GM21576 (cell line): ENCODE data around the gene CDC42EP3.

Source experiments
- ATAC-seq: cut with Tn5 transposase; IDR thresholded peaks from one replicate; pipeline ENCODE4 v1.9.1; 2021; ENCODE audit warnings: mild to moderate bottlenecking, moderate library complexity; ENCODE audit not compliant: unreplicated experiment

The CDC42EP3 gene

DNA sequence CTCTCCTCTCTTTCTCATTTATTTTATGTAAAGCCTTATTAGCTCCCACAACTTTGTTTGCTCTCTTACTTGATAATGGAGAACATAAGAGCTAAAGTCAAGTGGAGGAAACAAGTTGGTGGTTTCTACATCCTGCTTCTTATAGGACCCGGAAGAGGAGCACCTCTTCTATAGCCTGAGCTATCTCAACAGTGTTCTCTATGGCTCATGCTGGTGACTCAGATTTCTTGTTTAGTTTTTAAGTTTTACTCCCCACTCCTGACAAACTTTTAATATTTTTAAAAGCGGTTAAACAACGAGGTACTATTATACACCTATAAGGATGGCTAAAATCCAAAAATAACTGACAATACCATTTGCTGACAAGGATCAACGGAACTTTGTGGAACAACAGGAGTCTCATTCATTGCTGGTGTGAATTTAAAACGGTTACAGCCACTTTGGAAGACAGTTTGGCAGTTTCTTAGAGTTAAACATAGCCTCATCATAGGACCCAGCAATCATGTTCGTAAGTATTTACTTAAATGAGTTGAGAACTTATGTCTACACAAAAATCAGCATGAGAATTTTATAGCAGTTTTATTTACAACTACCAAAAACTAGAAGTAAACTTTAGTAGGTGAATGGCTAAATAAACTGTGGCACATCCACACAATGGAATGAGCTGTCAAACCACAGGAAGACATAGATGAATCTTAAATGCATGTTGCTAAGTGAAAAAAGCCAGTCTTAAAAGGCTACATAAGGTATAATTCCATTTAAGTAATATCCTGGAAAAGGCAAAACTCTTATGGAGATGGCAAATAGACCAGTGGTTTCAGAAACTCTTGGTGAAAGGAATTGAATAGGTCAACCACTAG is 12.7 kb upstream of the CDC42EP3 start:
- no peak for ATAC-seq

DNA sequence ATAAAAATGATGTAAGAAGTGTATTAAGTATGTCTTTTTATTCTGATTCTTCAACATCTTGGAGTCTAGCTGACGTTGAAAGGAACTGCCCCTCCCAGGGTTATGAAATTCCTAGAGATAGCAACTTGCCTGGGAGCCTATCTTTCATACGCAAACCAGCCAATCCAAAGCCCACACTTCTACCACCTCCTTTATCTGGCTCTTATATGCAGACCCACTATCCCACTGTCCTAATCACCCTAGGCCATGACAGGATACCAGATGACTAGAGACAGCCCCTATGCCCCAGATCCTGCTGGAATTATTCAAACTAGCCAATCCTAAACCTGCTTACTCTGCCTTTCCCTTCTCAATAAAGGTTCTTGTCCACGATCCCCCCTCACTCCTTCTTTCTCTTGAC is 11.8 kb upstream of the CDC42EP3 start:
- ATAC-seq = no peak

- ATAC-seq = no peak
These were observed 11.0 kb upstream of the CDC42EP3 start for GRCh38 chr2:37682473-37682872.

- no peak for ATAC-seq
These were observed 10.1 kb upstream of the CDC42EP3 start for GRCh38 chr2:37681587-37681986.

DNA sequence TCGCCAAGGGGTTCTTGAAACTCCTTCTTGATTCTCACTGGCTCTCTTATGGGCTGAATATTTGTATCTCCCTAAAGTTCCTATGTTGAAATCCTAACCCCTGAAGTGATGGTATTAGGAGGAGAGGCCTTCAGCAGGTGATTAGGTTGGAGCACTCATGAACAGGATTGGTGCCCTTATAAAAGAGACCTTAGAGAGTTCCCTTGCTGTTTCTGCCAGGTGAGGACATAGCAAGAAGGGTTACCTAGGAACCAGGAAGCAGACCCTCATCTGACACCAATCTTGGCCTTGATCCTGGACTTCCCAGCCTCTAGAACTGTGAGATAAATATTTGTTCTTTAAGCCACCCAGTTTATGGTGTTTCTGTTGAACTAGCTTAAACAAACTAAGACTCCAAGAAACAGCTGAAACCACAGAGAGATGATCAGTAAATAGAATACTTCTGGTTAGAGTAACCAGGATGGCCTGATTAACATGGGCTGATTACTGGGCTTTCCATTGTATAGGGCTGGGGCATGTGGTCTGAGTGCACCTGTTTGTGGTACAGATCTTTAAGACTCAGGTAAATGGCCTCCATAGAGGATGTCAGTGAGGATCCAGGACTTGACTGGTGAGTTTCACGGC is 7.7 kb upstream of the CDC42EP3 start:
- no peak for ATAC-seq

DNA sequence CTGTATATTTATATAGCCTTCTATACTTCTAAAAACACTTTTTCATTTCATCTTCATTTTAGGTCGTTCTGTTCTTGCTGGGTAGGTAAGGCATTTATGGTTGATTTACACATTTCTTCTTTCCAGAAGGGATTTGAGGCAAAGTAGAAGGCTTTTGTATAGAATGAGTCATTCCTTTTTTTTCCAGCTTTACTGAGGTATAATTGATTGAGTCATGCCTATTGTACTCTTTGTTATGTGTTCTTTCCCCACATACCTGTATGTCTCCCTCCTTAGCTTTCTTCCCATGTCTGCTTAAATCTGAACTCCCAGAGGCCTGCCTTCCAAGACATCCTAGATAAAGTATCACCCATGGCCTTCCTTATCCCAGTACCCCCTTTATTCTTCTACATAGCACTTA is 4.8 kb upstream of the CDC42EP3 start:
- no peak for ATAC-seq

GRCh38 chr2:37674946-37675345 is 3.5 kb upstream of the CDC42EP3 start:
- ATAC-seq = no peak

GRCh38 chr2:37672870-37673184 is 1.4 kb upstream of the CDC42EP3 start:
- no peak for ATAC-seq

GRCh38 chr2:37672104-37672869 is 845 bp upstream of the CDC42EP3 start:
- ATAC-seq = peak; percentile 40

- peak; percentile 7 for ATAC-seq
These were observed 318 bp upstream of the CDC42EP3 start for GRCh38 chr2:37671816-37672103.

DNA sequence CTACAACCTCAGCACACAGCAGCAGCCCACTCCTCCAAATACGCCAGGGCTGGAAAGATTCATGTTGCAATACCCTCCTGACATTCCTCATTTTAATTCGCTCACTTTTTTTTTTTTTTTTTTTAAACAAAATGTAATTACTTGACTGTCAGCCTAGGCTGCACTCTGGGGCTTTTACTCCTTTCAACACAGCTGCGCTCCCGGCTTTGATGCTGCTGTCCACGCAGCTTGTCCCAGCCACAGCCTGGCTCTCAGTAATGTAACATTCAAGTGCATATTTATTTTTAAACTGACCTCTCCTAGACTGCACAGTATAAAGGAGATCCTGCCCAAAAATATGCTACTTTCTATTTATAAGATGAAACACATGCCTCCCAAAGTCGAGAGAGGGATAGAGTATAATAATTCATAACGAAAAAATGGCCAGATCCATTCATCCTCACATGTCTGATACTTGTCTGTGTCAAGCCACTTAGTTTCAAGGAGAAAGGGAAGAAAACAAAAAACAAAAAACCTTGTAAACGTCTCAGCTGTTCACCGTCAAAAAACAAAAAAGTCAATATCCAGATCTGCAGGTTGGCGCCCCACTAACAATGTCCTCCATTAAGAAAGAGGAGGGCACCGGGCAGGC is 949 bp downstream of the CDC42EP3 start:
- ATAC-seq = no peak

GRCh38 chr2:37669446-37669845 is 2.0 kb downstream of the CDC42EP3 start:
- ATAC-seq = no peak

DNA sequence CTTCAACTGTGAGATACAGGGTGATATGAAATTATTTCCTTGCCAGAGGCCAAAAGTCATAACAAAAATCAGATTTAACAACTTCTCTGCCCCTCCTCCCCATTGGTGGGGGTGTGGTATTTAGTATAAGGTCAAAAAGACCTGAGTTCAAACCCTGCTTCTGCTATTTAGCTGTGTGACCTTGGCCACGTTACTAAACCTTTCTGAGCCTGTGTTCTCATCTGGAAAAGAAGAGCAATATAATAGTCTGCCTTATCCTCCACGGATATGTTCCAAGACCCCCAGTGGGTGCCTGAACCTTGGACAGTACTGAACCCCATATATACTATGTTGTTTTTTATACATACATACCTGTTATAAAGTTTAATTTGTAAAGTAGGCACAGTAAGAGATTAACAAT is 3.7 kb downstream of the CDC42EP3 start:
- no peak for ATAC-seq

- no peak for ATAC-seq
These were observed 4.7 kb downstream of the CDC42EP3 start for GRCh38 chr2:37666772-37667171.

DNA sequence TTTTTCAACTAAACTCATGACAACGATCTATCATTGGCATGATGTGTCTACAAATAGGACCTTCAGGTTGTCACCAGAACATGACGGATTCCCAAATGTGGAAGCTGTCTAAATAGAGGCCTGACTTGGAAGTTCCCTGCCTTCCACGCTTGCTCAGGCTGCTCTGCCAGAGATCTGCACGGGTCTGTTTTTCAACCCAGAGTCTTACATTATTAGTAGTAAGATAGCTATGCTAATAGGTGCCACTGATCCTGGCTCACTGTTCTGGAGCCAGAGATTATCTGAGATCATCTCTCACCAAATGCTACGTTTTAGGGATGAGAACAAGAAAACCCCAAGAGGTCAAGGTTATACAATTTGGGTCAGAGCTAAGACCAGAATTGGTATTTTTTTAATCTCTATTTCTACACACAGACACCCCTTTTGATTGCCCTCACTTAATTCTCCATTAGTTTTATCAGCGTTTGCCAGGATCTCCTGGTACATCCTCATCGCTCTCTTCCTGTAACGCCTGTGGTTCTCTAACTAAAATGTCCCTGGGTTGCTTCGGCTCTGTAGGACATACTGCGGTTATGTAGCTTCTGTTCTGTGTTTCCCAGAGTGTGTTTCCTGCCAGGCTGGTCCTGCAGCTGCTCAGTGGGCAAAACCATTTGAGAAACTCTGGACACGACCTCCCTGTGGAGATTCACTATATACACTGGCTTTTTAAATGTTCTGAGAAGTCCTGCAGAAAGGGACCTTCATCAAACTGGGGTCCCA is 5.7 kb downstream of the CDC42EP3 start:
- no peak for ATAC-seq

- no peak for ATAC-seq
These were observed 6.4 kb downstream of the CDC42EP3 start for GRCh38 chr2:37665043-37665442.

- no peak for ATAC-seq
These were observed 7.2 kb downstream of the CDC42EP3 start for GRCh38 chr2:37664231-37664643.

GRCh38 chr2:37663390-37663789 is 8.1 kb downstream of the CDC42EP3 start:
- no peak for ATAC-seq

GRCh38 chr2:37659723-37660122 is 11.7 kb downstream of the CDC42EP3 start:
- ATAC-seq = no peak

DNA sequence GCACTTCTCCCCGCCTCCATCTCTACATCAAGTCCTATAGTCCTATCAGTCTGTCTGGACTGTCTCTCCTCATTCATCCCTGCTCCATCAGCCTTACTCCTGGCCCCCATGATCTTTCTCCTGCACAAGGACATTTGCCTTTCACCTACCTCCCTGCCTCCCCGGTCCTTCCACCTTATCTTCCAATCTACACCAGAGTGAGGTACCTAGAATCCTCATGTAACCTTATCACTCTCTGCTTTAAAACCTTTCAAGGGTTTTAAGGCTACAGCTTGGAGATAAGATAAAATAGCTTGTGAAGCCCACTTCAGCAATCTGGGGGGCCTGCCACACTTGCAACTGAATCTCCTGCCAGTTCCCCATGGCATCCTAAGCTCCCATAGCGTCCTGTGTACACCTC is 12.8 kb downstream of the CDC42EP3 start:
- ATAC-seq = no peak

- ATAC-seq = no peak
These were observed 14.0 kb downstream of the CDC42EP3 start for GRCh38 chr2:37657471-37657870.
